SK-N-SH (cell line): ENCODE measurements around the gene RAI14. TPM values are rescaled to one million over a fixed set of nuclear protein-coding genes. Genes with fewer than 3 reads are reported as not detected.

Source experiments
- CTCF ChIA-PET: fragments of 300-600, 350-600 bp; formaldehyde crosslinking; extraction: SDS; loops from one replicate; lab custom pipeline; 2021; lab: Yijun Ruan, JAX
- POLR2A ChIA-PET: fragments of 350-600 bp; sonication (Branson Sonifier 250); formaldehyde crosslinking; extraction: SDS; loops from one replicate; lab custom pipeline; 2020; ENCODE audit warnings: antibody characterized with exemption, inconsistent platforms; lab: Yijun Ruan, JAX
- DNase-seq: peaks from one replicate; pipeline ENCODE4 v3.0.0; 2012
- H2AFZ ChIP-seq: fragments of 200-600 bp; sonication (generic); 2 replicates; pipeline ENCODE4 v1.8.1; 2016; ENCODE audit warnings: antibody characterized with exemption, mild to moderate bottlenecking, low read depth
- H3F3A ChIP-seq: fragments of 200-600 bp; sonication (generic); replicated peaks from 2 replicates; pipeline ENCODE3; 2016; ENCODE audit warnings: antibody characterized with exemption, mild to moderate bottlenecking; ENCODE audit not compliant: insufficient read depth
- H3K27ac ChIP-seq, 2 experiments: fragments of 200-500 bp in 1 of 2; fragments of 200-600 bp in 1 of 2; sonication (Bioruptor generic) in 1 of 2; sonication (generic), shearing (Covaris generic) in 1 of 2; 2 replicates each; pipeline versions ENCODE4 v1.5.1 to v1.6.1; 2014 to 2016; ENCODE audit warnings: low read depth in 2 of 2, inconsistent platforms in 1 of 2, low read length in 1 of 2, mild to moderate bottlenecking in 1 of 2, mixed read lengths in 1 of 2
- H3K27me3 ChIP-seq: fragments of 200-600 bp; sonication (generic), shearing (Covaris generic); 2 replicates; pipeline ENCODE4 v1.6.1; 2016; ENCODE audit warnings: mixed run types; ENCODE audit not compliant: insufficient read depth
- H3K36me3 ChIP-seq, 2 experiments: fragments of 200-500 bp in 1 of 2; fragments of 200-600 bp in 1 of 2; sonication (Bioruptor generic) in 1 of 2; sonication (generic) in 1 of 2; replicated peaks in 1 of 2; 2 replicates each; pipeline versions ENCODE3 to v1.5.1; 2014 to 2016; ENCODE audit warnings: low read length in 1 of 2, mild to moderate bottlenecking in 1 of 2; ENCODE audit not compliant: insufficient read depth in 2 of 2, control insufficient read depth in 1 of 2
- H3K4me1 ChIP-seq, 2 experiments: fragments of 200-500 bp in 1 of 2; fragments of 200-600 bp in 1 of 2; sonication (Bioruptor generic) in 1 of 2; sonication (generic), shearing (Covaris generic) in 1 of 2; 2 replicates each; pipeline versions ENCODE4 v1.5.1 to v1.6.1; 2014 to 2016; ENCODE audit warnings: low read depth in 1 of 2, low read length in 1 of 2, mixed run types in 1 of 2; ENCODE audit not compliant: insufficient read depth in 2 of 2, control insufficient read depth in 1 of 2
- H3K4me2 ChIP-seq: fragments of 200-600 bp; sonication (generic), shearing (Covaris generic); 2 replicates; pipeline ENCODE4 v1.6.1; 2017; ENCODE audit warnings: mixed run types
- H3K4me3 ChIP-seq, 2 experiments: fragments of 200-500 bp in 1 of 2; fragments of 200-600 bp in 1 of 2; sonication (Bioruptor generic) in 1 of 2; sonication (generic), shearing (Covaris generic) in 1 of 2; 2 replicates each; pipeline versions ENCODE4 v1.5.1 to v1.8.1; 2014 to 2016; ENCODE audit warnings: low read depth in 2 of 2, inconsistent platforms in 1 of 2, low read length in 1 of 2, mild to moderate bottlenecking in 1 of 2, mixed read lengths in 1 of 2, moderate library complexity in 1 of 2
- H3K79me2 ChIP-seq: fragments of 200-600 bp; sonication (generic); 2 replicates; pipeline ENCODE4 v1.8.1; 2017; ENCODE audit warnings: mild to moderate bottlenecking; ENCODE audit not compliant: insufficient read depth
- H3K9ac ChIP-seq: fragments of 200-600 bp; sonication (generic); 2 replicates; pipeline ENCODE4 v1.6.1; 2017; ENCODE audit warnings: mixed run types
- H3K9me2 ChIP-seq: fragments of 200-600 bp; sonication (generic); 2 replicates; pipeline ENCODE4 v1.6.1; 2017; ENCODE audit warnings: mixed run types
- H3K9me3 ChIP-seq: fragments of 200-600 bp; sonication (generic); 2 replicates; pipeline ENCODE4 v1.6.1; 2017; ENCODE audit warnings: mixed run types, mild to moderate bottlenecking, moderate library complexity
- H4K20me1 ChIP-seq: fragments of 200-600 bp; sonication (generic); 2 replicates; pipeline ENCODE4 v1.6.1; 2017; ENCODE audit warnings: mild to moderate bottlenecking, mixed run types; ENCODE audit not compliant: insufficient read depth
- EZH2phosphoT487 ChIP-seq: fragments of 200-600 bp; sonication (generic); IDR thresholded peaks from 2 replicates; pipeline ENCODE4 v1.6.1; 2017; ENCODE audit warnings: low read depth, mixed run types, mild to moderate bottlenecking, antibody characterized with exemption, moderate library complexity, borderline replicate concordance
- FOSL2 ChIP-seq: IDR thresholded peaks from 2 replicates; pipeline ENCODE4 v1.4.0; 2012; ENCODE audit warnings: low read depth, mild to moderate bottlenecking, moderate library complexity, borderline replicate concordance
- FOXM1 ChIP-seq: IDR thresholded peaks from 2 replicates; pipeline ENCODE4 v1.4.0; 2012; ENCODE audit warnings: low read depth, mild to moderate bottlenecking
- GABPA ChIP-seq: IDR thresholded peaks from 2 replicates; pipeline ENCODE4 v1.4.0; 2012; ENCODE audit warnings: low read depth, mild to moderate bottlenecking
- JUND ChIP-seq: IDR thresholded peaks from 2 replicates; pipeline ENCODE4 v1.4.0; 2012
- MEF2A ChIP-seq: IDR thresholded peaks from 2 replicates; pipeline ENCODE4 v1.4.0; 2012; ENCODE audit warnings: low read depth, borderline replicate concordance
- NFIC ChIP-seq: IDR thresholded peaks from 2 replicates; pipeline ENCODE4 v1.4.0; 2012; ENCODE audit warnings: borderline replicate concordance
- POLR2AphosphoS5 ChIP-seq: IDR thresholded peaks from 2 replicates; pipeline ENCODE4 v1.6.1; 2012; ENCODE audit warnings: low read depth, low read length
- RAD21 ChIP-seq: IDR thresholded peaks from 2 replicates; pipeline ENCODE4 v1.6.1; 2012; ENCODE audit warnings: mild to moderate bottlenecking, low read length
- SIN3A ChIP-seq: IDR thresholded peaks from 2 replicates; pipeline ENCODE4 v1.6.1; 2012; ENCODE audit warnings: low read depth, mild to moderate bottlenecking, low read length, moderate library complexity, borderline replicate concordance
- TAF1 ChIP-seq: IDR thresholded peaks from 2 replicates; pipeline ENCODE4 v1.6.1; 2012; ENCODE audit warnings: low read depth, mild to moderate bottlenecking, low read length, moderate library complexity, borderline replicate concordance
- TEAD4 ChIP-seq: IDR thresholded peaks from 2 replicates; pipeline ENCODE4 v1.4.0; 2012; ENCODE audit warnings: mild to moderate bottlenecking, borderline replicate concordance; ENCODE audit not compliant: insufficient read depth
- WGBS: methylation state at CpG from one replicate; pipeline ENCODE4 v1.1.6; 2017; ENCODE audit warnings: low lambda C conversion rate; 5-methylcytosine and 5-hydroxymethylcytosine counted together
- polyA plus RNA-seq, 3 experiments: library from polyadenylated mRNA; depleted of rRNA; stranded (reverse); fragments of >200 nt; gene quantifications; 2 replicates each; pipeline ENCODE4 v1.2.3, GENCODE V29; 2012
- TF ChIP-seq, protein P1 (sequence below): IDR thresholded peaks from 2 replicates; pipeline ENCODE4 v1.6.1; 2012; ENCODE audit warnings: mild to moderate bottlenecking, low read depth, low read length, moderate library complexity
- TF ChIP-seq, protein P2 (sequence below): IDR thresholded peaks from 2 replicates; pipeline ENCODE4 v1.4.0; 2012; ENCODE audit warnings: low read depth, borderline replicate concordance

RAI14 gene
- polyA plus RNA-seq, 1 of the 3 experiments (the other 2 are of a cell fraction) = 53.2 TPM

DNA sequence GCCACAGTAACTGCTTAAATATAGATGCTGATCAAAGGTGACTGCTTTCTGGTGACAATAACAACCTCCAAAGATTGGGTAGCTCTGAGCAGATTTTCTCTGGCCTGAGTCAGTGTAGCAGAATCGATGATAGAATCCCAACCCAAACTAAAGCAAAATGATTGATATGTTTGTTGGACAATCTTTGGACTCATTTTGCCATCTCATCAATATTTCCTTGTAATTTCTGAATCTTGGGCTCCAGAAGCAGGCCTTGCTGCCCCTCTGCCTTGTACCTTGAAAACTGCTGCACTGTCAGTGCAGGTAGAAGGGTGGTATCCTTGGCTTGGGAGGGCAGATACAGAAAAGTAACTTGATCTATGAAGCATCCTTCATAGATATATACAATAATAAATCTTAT lies 201.8 kb downstream of the RAI14 start:
- POLR2A ChIA-PET = no interaction called here
- no peaks in the 10 kb centered on the region for H3K9me3 ChIP-seq
- H3F3A ChIP-seq = peaks cover 3% of the 10 kb centered on the region
- TF ChIP-seq FOSL2 = no peak
- TF ChIP-seq, protein P1, sequence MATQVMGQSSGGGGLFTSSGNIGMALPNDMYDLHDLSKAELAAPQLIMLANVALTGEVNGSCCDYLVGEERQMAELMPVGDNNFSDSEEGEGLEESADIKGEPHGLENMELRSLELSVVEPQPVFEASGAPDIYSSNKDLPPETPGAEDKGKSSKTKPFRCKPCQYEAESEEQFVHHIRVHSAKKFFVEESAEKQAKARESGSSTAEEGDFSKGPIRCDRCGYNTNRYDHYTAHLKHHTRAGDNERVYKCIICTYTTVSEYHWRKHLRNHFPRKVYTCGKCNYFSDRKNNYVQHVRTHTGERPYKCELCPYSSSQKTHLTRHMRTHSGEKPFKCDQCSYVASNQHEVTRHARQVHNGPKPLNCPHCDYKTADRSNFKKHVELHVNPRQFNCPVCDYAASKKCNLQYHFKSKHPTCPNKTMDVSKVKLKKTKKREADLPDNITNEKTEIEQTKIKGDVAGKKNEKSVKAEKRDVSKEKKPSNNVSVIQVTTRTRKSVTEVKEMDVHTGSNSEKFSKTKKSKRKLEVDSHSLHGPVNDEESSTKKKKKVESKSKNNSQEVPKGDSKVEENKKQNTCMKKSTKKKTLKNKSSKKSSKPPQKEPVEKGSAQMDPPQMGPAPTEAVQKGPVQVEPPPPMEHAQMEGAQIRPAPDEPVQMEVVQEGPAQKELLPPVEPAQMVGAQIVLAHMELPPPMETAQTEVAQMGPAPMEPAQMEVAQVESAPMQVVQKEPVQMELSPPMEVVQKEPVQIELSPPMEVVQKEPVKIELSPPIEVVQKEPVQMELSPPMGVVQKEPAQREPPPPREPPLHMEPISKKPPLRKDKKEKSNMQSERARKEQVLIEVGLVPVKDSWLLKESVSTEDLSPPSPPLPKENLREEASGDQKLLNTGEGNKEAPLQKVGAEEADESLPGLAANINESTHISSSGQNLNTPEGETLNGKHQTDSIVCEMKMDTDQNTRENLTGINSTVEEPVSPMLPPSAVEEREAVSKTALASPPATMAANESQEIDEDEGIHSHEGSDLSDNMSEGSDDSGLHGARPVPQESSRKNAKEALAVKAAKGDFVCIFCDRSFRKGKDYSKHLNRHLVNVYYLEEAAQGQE = no peak
- TF ChIP-seq JUND = no peak
- TF ChIP-seq NFIC = no peak
- TF ChIP-seq MEF2A = no peak
- TF ChIP-seq, protein P2, sequence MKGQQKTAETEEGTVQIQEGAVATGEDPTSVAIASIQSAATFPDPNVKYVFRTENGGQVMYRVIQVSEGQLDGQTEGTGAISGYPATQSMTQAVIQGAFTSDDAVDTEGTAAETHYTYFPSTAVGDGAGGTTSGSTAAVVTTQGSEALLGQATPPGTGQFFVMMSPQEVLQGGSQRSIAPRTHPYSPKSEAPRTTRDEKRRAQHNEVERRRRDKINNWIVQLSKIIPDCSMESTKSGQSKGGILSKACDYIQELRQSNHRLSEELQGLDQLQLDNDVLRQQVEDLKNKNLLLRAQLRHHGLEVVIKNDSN = no peak
- no peak for TF ChIP-seq RAD21
- no peak for TF ChIP-seq FOXM1
- no peak for TF ChIP-seq POLR2AphosphoS5
- TF ChIP-seq SIN3A = no peak
- no peak for TF ChIP-seq GABPA
- TF ChIP-seq TAF1 = no peak
- TF ChIP-seq EZH2phosphoT487 = no peak
- TF ChIP-seq, all 33 proteins: peak for 0
- 33% methylated on average over 1 of the region's 1 CpG for WGBS
- Histone ChIP-seq H3K27me3 (no peaks in the 10 kb centered on the region), H3K9ac (no peak overlapping the region), H3K79me2 (no peaks in the 10 kb centered on the region), H3K27ac (no peak overlapping the region), H3K4me2 (no peak overlapping the region), H3K4me3 (no peak overlapping the region), H4K20me1 (no peaks in the 10 kb centered on the region), H3K9me2 (no peaks in the 10 kb centered on the region), H3K36me3 (no peaks in the 10 kb centered on the region), H3K4me1 (peaks cover 0 to 4% of the 10 kb centered on the region in 2 experiments; a peak in 1 of 4 replicates), H2AFZ (no peak overlapping the region)
- CTCF ChIA-PET = interaction anchor here (1.5 kb wide), 1 partner anchor 9 kb away, joined by 3 read pairs; no protein-coding TSS in a partner anchor
- DNase-seq = no peak

DNA sequence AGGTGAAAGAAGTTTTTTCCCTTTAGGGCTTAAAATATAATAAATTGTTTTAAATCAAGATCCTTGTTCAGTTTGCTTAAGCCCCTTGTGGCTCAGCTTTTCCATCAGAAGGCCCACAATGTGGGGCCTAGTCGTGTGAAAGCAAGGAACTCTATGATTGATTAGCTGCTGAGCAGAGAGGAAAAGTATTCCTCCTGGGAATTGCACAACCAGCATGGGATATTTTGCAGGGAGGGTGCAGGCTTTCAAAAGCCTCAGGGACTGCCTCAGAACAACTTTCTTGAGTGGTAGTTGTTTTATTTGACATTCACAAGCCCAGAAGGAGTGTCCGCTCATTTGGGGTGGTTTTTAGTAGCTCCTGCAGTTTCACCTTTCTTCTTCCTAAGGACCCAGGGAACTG lies 202.7 kb downstream of the RAI14 start:
- H3K27me3 ChIP-seq = no peaks in the 10 kb centered on the region
- WGBS = 17% methylated on average over 2 of the region's 2 CpGs
- H3K79me2 ChIP-seq = no peaks in the 10 kb centered on the region
- H3K4me1 ChIP-seq = peaks cover 0 to 4% of the 10 kb centered on the region in 2 experiments; a peak in 1 of 4 replicates
- H3K27ac ChIP-seq = no peak overlapping the region
- no peaks in the 10 kb centered on the region for H3K9me3 ChIP-seq
- TF ChIP-seq EZH2phosphoT487 (no peak), TEAD4 (no peak)
- TF ChIP-seq, all 33 proteins: peak for 0
- no peak overlapping the region for H3K9ac ChIP-seq
- H4K20me1 ChIP-seq = no peaks in the 10 kb centered on the region
- no peak overlapping the region for H2AFZ ChIP-seq
- ChIA-PET POLR2A (no interaction called here), CTCF (interaction anchor here (1.5 kb wide), 1 partner anchor 8 kb away, joined by 3 read pairs; no protein-coding TSS in a partner anchor)
- H3K36me3 ChIP-seq = no peaks in the 10 kb centered on the region
- no peak for DNase-seq
- peaks cover 3% of the 10 kb centered on the region for H3F3A ChIP-seq
- no peaks in the 10 kb centered on the region for H3K9me2 ChIP-seq
- no peak overlapping the region for H3K4me2 ChIP-seq
- H3K4me3 ChIP-seq = no peak overlapping the region
